PC-9 (cell line): ENCODE data around the gene CHP2.
"Not testable (repeated sequence)": the region's sequence is repeated elsewhere in the genome, so short reads cannot be mapped to it uniquely, and the experiment has no call there.

Source experiments
- EZH2 ChIP-seq: fragments of 200-600 bp; sonication (generic); IDR thresholded peaks from 2 replicates; pipeline ENCODE4 v1.8.0; 2017; ENCODE audit warnings: antibody characterized with exemption, low read depth
- TF ChIP-seq, protein P1 (sequence below): fragments of 200-600 bp; sonication (generic); conservative IDR thresholded peaks from 2 replicates; pipeline ENCODE4 v1.6.1; 2017; ENCODE audit warnings: mixed run types, antibody characterized with exemption, mild to moderate bottlenecking, moderate library complexity

DNA sequence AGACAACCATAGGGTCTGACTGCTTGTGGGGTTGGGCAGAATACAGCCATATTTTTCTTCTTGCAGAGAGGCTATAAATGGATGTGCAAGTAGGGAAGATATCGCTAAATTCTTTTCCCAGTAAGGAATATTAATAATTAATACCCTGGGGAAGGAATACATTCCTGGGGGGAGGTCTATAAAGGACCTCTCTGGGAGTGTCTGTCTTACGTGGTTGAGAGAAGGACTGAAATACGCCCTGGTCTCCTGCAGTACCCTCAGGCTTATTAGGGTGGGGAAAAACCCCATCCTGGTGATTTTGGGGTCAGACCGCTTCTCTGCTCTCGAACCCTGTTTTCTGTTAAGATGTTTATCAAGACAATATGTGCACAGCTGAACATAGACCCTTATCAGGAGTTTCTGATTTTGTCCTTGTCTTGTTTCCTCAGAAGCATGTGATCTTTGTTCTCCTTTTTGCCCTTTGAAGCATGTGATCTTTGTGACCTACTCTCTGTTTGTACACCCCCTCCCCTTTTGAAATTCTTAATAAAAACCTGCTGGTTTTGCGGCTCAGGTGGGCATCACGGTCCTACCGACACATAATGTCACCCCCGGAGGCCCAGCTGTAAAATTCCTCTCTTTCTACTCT is 32.1 kb upstream of the CHP2 start:
- TF ChIP-seq, protein P1, sequence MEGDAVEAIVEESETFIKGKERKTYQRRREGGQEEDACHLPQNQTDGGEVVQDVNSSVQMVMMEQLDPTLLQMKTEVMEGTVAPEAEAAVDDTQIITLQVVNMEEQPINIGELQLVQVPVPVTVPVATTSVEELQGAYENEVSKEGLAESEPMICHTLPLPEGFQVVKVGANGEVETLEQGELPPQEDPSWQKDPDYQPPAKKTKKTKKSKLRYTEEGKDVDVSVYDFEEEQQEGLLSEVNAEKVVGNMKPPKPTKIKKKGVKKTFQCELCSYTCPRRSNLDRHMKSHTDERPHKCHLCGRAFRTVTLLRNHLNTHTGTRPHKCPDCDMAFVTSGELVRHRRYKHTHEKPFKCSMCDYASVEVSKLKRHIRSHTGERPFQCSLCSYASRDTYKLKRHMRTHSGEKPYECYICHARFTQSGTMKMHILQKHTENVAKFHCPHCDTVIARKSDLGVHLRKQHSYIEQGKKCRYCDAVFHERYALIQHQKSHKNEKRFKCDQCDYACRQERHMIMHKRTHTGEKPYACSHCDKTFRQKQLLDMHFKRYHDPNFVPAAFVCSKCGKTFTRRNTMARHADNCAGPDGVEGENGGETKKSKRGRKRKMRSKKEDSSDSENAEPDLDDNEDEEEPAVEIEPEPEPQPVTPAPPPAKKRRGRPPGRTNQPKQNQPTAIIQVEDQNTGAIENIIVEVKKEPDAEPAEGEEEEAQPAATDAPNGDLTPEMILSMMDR: not testable (repeated sequence)
- not testable (repeated sequence) for TF ChIP-seq EZH2
